ENCODE measurements around the gene MED12L.
A peak's percentile ranks its signal among the peaks of the same experiment; 100 is the strongest.

MED12L gene

DNA sequence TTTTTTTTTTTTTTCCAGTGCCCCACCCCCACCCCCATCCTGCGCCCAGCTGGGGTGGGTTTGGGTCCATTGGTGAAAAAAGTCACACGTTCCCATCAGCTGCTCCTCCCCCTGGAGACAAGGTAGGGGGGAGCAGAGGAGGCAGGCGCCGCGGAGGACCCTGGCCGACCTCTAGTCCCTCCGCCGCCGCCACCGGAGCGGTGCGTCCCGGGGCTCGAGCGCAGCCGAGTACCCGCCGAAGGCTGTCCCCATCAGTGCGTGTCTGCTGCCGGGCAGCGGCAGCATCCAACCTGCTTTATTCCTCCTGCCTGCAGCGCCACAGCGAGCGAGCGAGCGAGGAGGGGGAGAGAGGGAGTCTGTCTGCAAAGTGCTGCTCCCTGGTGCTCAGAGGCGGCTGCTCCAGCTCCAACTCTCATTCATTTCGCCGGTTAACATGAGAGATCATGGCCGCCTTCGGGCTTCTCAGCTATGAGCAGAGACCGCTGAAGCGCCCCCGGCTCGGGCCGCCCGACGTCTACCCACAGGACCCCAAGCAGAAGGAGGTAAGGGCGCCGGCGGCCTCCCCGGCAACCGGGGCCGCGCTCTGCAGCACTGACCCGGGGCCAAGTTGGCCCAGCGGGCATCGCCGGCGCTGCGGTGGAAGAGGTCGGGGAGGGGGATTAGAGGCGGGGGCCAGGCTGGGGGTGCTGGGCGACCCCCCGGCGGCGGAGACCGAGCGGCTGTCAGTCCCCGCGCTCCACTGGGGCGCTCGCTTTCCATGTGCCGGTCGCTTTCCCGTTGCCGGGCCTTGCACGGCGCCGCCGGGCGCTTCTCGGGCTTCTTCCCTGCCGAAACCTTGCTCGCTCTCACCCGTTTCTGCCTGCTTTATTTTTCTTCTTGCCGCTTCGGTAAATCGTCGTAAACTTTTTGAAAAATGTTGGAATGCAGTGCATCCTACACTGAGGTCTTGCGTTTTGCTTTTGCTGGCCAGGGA is 1.3 kb downstream of the MED12L start:
- peak; percentile 88 for DNase-seq

DNA sequence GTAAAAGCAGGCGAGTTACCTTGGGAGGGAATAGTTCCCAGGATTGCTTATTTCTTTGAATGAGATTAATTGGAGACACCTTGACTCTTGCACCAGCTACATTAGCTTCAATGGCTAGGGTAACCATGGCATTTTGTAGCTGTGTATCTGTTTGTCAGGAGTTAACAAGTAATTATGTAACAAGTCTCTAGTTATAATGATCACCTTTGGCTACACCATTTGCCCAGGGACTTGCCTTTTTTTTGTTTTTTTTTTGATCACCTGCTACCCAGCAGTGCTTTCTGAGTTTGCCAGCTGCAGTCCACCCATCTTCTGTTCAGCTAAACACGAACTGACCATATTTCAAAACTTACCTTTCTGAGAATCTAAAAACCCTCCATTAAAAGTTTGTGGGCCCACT is 2.2 kb downstream of the MED12L start:
- no peak for DNase-seq

- no peak for DNase-seq
Observed at GRCh38 chr3:151091685-151092345, 6.4 kb downstream of the MED12L start.

GRCh38 chr3:151093148-151093547 is 7.7 kb downstream of the MED12L start:
- DNase-seq: no peak

- DNase-seq: no peak
Observed at GRCh38 chr3:151093905-151094304, 8.4 kb downstream of the MED12L start.

DNA sequence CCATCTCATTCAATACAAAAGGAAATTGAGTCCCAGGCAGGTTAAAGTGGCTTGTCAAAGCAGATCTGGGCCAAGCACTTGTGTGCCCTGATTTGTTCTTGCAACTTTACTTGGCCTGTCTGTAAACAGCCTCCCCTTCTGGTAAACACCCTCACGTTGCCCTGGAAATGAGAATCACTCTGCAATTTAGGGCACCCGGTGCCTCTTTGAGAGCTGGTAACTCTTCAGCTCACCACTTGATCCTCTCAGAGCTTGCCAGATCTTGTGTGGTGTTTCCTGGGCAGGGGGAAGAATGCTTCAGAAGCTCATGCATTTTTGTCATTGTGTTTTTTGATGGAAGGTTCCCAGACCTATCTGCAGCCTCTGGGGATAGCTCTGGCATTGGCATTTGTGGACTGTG is 11.3 kb downstream of the MED12L start:
- no peak for DNase-seq

DNA sequence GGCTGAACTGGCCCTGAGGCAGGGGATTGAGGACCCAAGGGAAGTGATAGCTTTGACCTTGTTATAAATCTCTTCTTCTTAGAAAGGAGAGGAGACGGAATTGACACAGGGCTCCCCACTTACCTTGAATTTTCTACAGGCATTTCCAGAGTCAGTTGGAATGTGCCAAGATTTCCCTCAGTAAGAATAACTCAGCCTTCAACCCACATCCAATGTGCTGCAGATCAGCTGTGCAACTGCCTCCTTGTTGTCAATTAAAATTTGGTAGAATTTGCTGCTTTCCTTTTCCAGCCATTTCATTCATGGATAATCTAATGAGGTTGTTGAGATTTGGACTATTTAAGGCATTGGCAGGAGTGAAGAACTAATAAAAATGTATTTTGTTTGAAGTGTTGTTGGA is 14.6 kb downstream of the MED12L start:
- DNase-seq: no peak

GRCh38 chr3:151101270-151101969 is 16.0 kb downstream of the MED12L start:
- DNase-seq: peak; percentile 27

DNA sequence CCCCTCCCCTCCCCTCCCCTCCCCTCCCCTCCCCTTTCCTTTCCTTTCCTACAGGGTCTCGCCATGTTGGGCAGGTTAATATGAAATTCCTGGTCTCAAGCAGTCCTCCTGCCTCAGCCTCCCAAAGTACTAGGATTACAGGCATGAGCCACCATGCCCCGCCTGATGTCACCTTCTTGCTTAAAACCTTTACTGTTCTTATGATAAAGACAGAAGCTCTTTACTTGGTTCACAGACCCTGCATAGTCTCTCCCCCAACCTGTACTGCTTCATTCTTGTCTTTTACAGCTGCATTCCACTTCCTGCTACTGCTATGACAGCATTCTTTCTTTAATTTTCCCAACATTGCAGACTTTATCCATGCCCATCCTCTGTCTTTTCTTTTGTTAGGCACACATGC is 20.8 kb downstream of the MED12L start:
- DNase-seq: no peak

DNA sequence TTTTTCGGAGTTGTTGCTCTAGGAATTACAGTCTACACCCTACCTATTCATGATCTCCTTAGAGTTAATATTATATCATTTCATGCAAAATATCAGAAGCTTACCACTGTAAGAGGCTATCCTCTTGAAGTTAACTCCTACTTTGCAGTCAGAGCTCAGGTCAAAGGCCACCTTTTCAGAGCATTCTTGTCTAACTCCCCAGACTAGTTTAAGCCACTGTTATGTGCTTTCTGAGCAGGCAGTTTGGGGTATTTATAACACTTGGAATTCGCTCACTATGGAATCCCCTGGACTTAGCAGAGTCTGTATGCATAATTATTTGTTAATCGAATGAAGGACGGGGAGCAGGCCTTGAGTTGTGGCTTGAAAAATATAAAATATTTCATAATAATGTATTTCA is 21.7 kb downstream of the MED12L start:
- no peak for DNase-seq

- no peak for DNase-seq
Observed at GRCh38 chr3:151107701-151108100, 22.2 kb downstream of the MED12L start.

DNA sequence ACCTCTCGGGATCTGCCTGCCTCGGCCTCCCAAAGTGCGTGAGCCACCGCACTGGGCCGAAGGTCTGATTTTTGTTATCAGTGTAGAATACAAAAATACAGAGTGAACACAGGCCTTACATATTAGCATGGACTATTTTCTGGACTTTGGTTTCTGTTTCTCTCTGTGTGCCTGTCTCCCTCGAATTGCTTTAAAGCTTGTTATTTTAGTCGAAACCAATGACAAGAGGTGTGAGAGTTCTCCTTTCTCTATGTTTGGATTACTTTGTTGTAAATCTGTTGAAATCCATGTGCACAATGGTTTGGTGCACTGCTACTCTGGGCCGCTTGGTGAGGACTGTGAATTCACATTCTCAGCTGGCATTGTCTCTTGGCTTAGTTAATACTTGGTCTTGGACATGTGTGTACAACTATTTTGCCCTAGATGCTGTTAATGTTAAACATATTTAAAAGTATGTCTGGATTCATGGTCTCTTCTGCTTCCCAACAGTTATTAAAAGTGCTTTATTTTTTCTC is 23.9 kb downstream of the MED12L start:
- no peak for DNase-seq

DNA sequence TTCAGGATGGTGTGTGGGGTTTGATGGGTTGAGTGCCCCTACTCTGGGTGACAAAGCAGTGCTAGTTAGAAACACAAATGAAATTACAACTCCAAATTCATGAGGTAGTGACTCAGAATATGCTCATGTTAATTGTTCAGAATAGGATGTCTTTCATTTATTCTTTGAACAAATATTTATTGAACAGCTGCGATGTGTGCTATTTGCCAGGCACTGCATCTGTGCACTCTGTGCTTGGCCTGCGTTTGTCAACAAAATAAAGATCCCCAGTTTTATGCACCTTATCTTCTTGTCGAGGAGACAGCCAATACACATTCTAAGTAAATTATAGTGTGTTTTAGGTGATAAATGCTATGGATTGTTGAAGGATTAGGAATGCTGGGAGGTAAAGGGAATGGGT is 27.3 kb downstream of the MED12L start:
- no peak for DNase-seq

- DNase-seq: no peak
Observed at GRCh38 chr3:151113343-151113742, 27.9 kb downstream of the MED12L start.

DNA sequence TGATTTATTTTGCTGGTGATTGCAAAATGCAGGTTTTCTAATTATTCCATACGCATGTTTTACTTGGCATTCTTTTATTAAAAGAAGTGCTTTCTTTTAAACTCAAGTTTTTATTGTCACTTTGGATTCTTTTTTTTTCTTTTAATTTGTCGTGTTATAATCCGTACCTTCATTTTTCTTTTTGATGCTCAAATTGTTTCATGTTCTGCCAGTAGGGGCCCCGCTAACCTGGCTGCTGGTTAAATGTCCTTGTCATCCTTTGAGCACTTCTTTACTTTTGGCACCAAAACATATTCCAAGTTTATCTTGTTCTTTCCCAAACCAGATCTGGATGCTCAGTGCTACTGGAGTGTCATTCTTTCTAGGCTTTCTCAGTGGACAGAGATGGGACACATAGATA is 31.6 kb downstream of the MED12L start:
- no peak for DNase-seq

GRCh38 chr3:151119188-151119587 is 33.7 kb downstream of the MED12L start:
- DNase-seq: no peak

- no peak for DNase-seq
Observed at GRCh38 chr3:151120409-151120808, 34.9 kb downstream of the MED12L start.

DNA sequence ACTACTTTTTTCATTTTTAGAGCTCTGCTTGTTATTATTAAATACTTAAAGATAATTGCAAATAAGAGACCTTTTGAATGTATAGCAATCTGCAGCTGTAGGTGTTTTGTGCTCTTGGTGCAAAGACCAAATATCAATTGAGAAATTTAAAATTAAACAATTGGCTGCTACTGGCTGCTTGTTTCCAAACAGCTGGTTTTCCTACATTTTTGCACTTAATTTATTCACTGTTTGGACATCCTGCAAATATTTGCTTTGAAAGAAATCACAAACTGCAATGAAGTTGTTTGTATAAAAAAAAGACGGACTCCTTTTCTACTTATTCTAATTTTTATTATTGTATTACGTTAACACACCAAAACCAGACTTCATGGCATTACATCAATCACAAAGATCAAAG is 35.6 kb downstream of the MED12L start:
- no peak for DNase-seq

DNA sequence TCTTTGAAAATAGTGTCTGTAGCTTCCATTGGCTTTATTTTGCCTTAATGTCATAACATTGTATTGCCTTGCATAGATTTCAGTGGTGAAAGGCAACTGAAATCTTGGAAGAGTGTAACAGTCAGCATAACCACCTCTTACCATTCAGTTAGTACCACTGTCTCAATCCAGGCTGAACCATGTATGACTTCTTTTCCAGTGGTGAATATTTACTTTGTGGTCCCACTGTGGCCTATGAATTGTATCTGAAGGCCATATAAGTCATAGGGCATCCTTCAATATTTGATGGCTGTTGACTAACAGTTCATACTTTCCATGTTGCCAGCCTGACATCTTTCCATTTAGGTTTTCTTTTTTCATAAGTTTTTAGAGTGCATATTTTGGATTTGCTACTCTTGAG is 38.4 kb downstream of the MED12L start:
- no peak for DNase-seq

GRCh38 chr3:151124476-151124875 is 39.0 kb downstream of the MED12L start:
- no peak for DNase-seq

DNA sequence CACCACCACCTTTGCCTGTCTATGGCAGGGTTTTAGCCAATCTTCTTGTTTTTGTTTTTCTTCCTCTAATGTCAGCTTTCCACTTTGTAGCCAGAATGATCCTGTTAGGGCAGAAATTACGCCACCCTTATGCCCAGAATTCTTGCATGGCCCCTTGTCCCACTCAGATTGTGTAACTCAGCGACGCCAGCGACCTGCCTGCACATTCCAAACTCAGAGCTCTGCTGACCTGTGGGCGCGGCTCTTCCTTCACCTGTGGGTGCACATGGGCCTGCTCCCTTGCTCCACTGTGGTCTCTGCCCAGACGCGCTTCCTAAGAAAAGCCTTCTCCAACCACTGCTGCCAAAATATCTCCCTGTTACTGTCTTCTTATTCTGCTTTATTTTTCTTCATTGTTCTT is 45.0 kb downstream of the MED12L start:
- no peak for DNase-seq

DNA sequence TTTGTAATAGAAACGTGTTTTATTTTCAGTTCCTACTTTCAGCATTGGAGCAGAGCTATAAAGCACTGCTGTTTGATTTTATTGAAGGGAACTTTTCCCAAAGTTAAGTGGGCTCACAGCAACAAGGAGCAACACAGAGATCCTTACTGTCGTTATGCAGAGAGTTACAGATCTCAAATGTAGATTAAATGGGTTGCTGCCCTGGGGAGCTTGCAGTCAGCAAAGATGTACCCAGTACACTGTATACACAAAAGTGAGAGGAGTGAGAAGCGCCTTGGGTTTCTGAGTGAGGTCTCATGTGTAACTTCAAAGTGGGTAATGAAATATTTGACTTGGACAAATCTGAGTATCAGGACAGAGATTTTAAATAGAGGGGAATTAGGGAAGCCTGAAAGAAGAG is 47.7 kb downstream of the MED12L start:
- DNase-seq: no peak

DNA sequence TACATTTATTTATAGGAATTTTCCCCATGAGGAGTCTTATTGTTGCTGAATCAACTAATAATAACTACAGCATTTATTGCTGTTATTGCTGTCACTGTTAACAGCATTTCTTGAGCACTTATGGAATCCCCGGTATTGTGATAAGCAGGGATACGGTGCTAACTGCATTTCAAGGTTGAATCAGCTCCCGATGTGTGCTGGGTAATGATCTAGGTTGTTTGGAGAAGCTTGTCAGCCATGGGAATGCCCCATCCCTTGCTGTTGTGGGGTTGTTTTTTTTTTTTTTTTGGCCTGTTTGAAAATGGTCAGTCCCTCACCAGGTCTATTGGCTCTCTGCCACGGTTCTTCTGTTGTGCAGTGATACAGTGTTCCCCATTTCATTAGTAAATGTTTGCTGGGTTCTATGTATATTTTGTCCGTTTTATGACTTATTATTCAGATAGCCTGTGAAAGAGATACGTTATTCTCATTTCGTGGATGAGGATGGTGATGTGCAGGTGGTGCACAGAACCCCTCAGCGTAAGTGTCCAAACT is 48.5 kb downstream of the MED12L start:
- DNase-seq: no peak

All from NCI-H82 (cell line).